K562 (cell line): ENCODE results near the gene FAM156A. TPM values are rescaled to one million over a fixed set of nuclear protein-coding genes. Genes with fewer than 3 reads are reported as not detected.

ENCODE experiments used
- AFF4 ChIP-seq: sonication (generic); formaldehyde crosslinking; IDR thresholded peaks from 2 replicates; pipeline ENCODE4 v1.8.0; 2023; ENCODE audit warnings: mild to moderate bottlenecking, missing genetic modification reagents
- RBM14 ChIP-seq: fragments of 200-400 bp; formaldehyde crosslinking; IDR thresholded peaks from 2 replicates; pipeline ENCODE4 v1.6.1; 2018; ENCODE audit warnings: low read depth, mild to moderate bottlenecking, low read length, moderate library complexity, borderline replicate concordance; ENCODE audit not compliant: insufficient read depth
- ZZZ3 ChIP-seq: fragments of 450-650 bp; IDR thresholded peaks from 2 replicates; pipeline ENCODE4 v1.6.1; 2016; ENCODE audit warnings: antibody characterized with exemption, mild to moderate bottlenecking, moderate library complexity
- polyA plus RNA-seq, 8 experiments: library from polyadenylated mRNA; depleted of rRNA in 4 of 8; stranded (reverse) in 5 of 8; unstranded in 3 of 8; fragments of >200 nt; fragmentation: Nextera tagmentation in 2 of 8; fragmentation: Illumina TruSeq in 1 of 8; extraction: Ambion mirVana in 2 of 8; extraction: Trizol in 1 of 8; gene quantifications; 2 replicates each; pipeline versions ENCODE4 v1.2.1 to v1.2.3, GENCODE V29; 2011 to 2014; ENCODE audit warnings: inconsistent platforms in 1 of 8, missing spikeins in 1 of 8
- total RNA-seq, 7 experiments: library from RNA; depleted of rRNA in 6 of 7; stranded (reverse); fragments of >200 nt in 6 of 7; fragmentation: Illumina TruSeq in 2 of 7; extraction: Trizol in 2 of 7; gene quantifications; 2 replicates each; pipeline versions ENCODE4 v1.2.1 to v1.2.3, GENCODE V29; 2011 to 2021; ENCODE audit warnings: low replicate concordance in 1 of 7
- TF ChIP-seq, protein P1 (sequence below): IDR thresholded peaks from 3 replicates; pipeline ENCODE4 v1.6.1; 2011; ENCODE audit warnings: borderline replicate concordance, mild to moderate bottlenecking, moderate library complexity; ENCODE audit not compliant: insufficient read length; ENCODE audit errors: extremely low read depth
- TF ChIP-seq, protein P2 (sequence below): fragments of 250-450 bp; sonication (Bioruptor Pico); IDR thresholded peaks from 2 replicates; pipeline ENCODE4 v1.8.0; 2022; ENCODE audit warnings: moderate library complexity, mild to moderate bottlenecking, inconsistent platforms

FAM156A gene
- total and polyA plus RNA-seq, 9 of the 15 experiments (the other 6 are each of a cell fraction or from before 2014, with no cell fraction given) = 1.9 to 20.3 (median 8.6) TPM

GRCh38 chrX:52979993-52980392 lies 21.7 kb upstream of the FAM156A start (continued):
- no peak for TF ChIP-seq AFF4 (CRISPR knock-in tag)
- TF ChIP-seq, protein P1, sequence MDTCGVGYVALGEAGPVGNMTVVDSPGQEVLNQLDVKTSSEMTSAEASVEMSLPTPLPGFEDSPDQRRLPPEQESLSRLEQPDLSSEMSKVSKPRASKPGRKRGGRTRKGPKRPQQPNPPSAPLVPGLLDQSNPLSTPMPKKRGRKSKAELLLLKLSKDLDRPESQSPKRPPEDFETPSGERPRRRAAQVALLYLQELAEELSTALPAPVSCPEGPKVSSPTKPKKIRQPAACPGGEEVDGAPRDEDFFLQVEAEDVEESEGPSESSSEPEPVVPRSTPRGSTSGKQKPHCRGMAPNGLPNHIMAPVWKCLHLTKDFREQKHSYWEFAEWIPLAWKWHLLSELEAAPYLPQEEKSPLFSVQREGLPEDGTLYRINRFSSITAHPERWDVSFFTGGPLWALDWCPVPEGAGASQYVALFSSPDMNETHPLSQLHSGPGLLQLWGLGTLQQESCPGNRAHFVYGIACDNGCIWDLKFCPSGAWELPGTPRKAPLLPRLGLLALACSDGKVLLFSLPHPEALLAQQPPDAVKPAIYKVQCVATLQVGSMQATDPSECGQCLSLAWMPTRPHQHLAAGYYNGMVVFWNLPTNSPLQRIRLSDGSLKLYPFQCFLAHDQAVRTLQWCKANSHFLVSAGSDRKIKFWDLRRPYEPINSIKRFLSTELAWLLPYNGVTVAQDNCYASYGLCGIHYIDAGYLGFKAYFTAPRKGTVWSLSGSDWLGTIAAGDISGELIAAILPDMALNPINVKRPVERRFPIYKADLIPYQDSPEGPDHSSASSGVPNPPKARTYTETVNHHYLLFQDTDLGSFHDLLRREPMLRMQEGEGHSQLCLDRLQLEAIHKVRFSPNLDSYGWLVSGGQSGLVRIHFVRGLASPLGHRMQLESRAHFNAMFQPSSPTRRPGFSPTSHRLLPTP = no peak
- TF ChIP-seq, protein P2, sequence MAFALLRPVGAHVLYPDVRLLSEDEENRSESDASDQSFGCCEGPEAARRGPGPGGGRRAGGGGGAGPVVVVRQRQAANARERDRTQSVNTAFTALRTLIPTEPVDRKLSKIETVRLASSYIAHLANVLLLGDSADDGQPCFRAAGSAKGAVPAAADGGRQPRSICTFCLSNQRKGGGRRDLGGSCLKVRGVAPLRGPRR (CRISPR knock-in tag) = no peak
- TF ChIP-seq RBM14 = no peak
- TF ChIP-seq ZZZ3 = no peak
